Body of pancreas (tissue), 4 donors: ENCODE measurements around the gene HHAT.

ENCODE experiments used
- CTCF ChIP-seq, 7 experiments: fragments of 450-650 bp in 4 of 7; fragments of 200-600 bp in 3 of 7; sonication (generic) in 3 of 7; IDR thresholded peaks; one replicate each; pipeline ENCODE4 v1.5.1; 2016 to 2019; ENCODE audit warnings: antibody characterized with exemption in 7 of 7
- POLR2A ChIP-seq, 3 donors: fragments of 450-650 bp; IDR thresholded peaks; one replicate each; pipeline ENCODE4 v1.6.1; 2016; ENCODE audit warnings: antibody characterized with exemption in 3 of 3, mild to moderate bottlenecking in 2 of 3

- TF ChIP-seq POLR2A (IDR thresholded peaks at IDR 0.05) (no peak), CTCF (IDR thresholded peaks at IDR 0.05) (no peak)
Observed at GRCh38 chr1:210688512-210689234, 360.0 kb downstream of the HHAT start.
